Progenitor cell of endocrine pancreas (in vitro differentiated cells): ENCODE measurements around the gene RREB1. TPM values are rescaled to one million over a fixed set of nuclear protein-coding genes. Genes with fewer than 3 reads are reported as not detected.

ENCODE experiments used
- DNase-seq: peaks from one replicate; pipeline ENCODE4 v3.0.0; 2021; ENCODE audit warnings: low spot score; ENCODE audit not compliant: unreplicated experiment
- H3K27ac Mint-ChIP-seq: 2 replicates; pipeline ENCODE4 v1.8.0; 2021; ENCODE audit warnings: mild to moderate bottlenecking, moderate library complexity, mixed read lengths
- H3K27me3 Mint-ChIP-seq: 2 replicates; pipeline ENCODE4 v1.8.0; 2021; ENCODE audit warnings: mixed read lengths
- H3K36me3 Mint-ChIP-seq: 2 replicates; pipeline ENCODE4 v1.8.0; 2022; ENCODE audit warnings: mixed read lengths; ENCODE audit not compliant: insufficient read depth
- H3K4me1 Mint-ChIP-seq: 2 replicates; pipeline ENCODE4 v1.8.0; 2021; ENCODE audit warnings: low read depth, mixed read lengths
- H3K4me3 Mint-ChIP-seq: 2 replicates; pipeline ENCODE4 v1.8.0; 2021; ENCODE audit warnings: low read depth, mild to moderate bottlenecking, moderate library complexity, mixed read lengths
- H3K9me3 Mint-ChIP-seq: 2 replicates; pipeline ENCODE4 v1.8.0; 2021; ENCODE audit warnings: low read depth, mixed read lengths
- CTCF ChIP-seq: fragments of 200-600 bp; sonication (generic); IDR thresholded peaks from one replicate; pipeline ENCODE4 v1.5.0; 2021; ENCODE audit warnings: antibody characterized with exemption, mild to moderate bottlenecking; ENCODE audit not compliant: unreplicated experiment
- total RNA-seq: library from RNA; stranded (reverse); gene quantifications from 2 replicates; pipeline ENCODE4 v1.2.1, GENCODE V29; 2021

The RREB1 gene
- total RNA-seq, 1 donor from 2014 or later: 71.7 TPM

GRCh38 chr6:7228662-7229375 lies 121.1 kb downstream of the RREB1 start:
- no peak for TF ChIP-seq CTCF
- no peaks in the 10 kb centered on the region for H3K27me3 Mint-ChIP-seq
- H3K36me3 Mint-ChIP-seq: peaks cover 31% of the 10 kb centered on the region
- H3K4me1 Mint-ChIP-seq: no peaks in the 10 kb centered on the region
- no peak overlapping the region for H3K4me3 Mint-ChIP-seq
- H3K27ac Mint-ChIP-seq: no peak overlapping the region
- H3K9me3 Mint-ChIP-seq: no peaks in the 10 kb centered on the region
- DNase-seq: no peak

GRCh38 chr6:7229376-7230326 lies 121.9 kb downstream of the RREB1 start:
- no peaks in the 10 kb centered on the region for H3K9me3 Mint-ChIP-seq
- DNase-seq: no peak
- peaks cover 1% of the 10 kb centered on the region for H3K4me1 Mint-ChIP-seq
- no peak for TF ChIP-seq CTCF
- no peak overlapping the region for H3K4me3 Mint-ChIP-seq
- H3K27me3 Mint-ChIP-seq: no peaks in the 10 kb centered on the region
- H3K27ac Mint-ChIP-seq: no peak overlapping the region
- H3K36me3 Mint-ChIP-seq: peaks cover 32% of the 10 kb centered on the region

GRCh38 chr6:7230327-7230691 lies 122.5 kb downstream of the RREB1 start:
- H3K27ac Mint-ChIP-seq: no peak overlapping the region
- no peak overlapping the region for H3K4me3 Mint-ChIP-seq
- H3K36me3 Mint-ChIP-seq: peaks cover 33% of the 10 kb centered on the region
- no peaks in the 10 kb centered on the region for H3K9me3 Mint-ChIP-seq
- no peak for TF ChIP-seq CTCF
- no peaks in the 10 kb centered on the region for H3K27me3 Mint-ChIP-seq
- H3K4me1 Mint-ChIP-seq: peaks cover 7% of the 10 kb centered on the region
- no peak for DNase-seq

- DNase-seq: no peak
- Mint-ChIP-seq H3K9me3 (no peaks in the 10 kb centered on the region), H3K27ac (no peak overlapping the region), H3K4me1 (peaks cover 15% of the 10 kb centered on the region), H3K36me3 (peaks cover 32% of the 10 kb centered on the region), H3K27me3 (no peaks in the 10 kb centered on the region), H3K4me3 (no peak overlapping the region)
- TF ChIP-seq CTCF: no peak
Observed at GRCh38 chr6:7230956-7231713, 123.4 kb downstream of the RREB1 start.

GRCh38 chr6:7232351-7232750 lies 124.6 kb downstream of the RREB1 start:
- Mint-ChIP-seq H3K27me3 (no peaks in the 10 kb centered on the region), H3K9me3 (no peaks in the 10 kb centered on the region), H3K4me3 (no peak overlapping the region), H3K27ac (peak overlapping the region; percentile 37), H3K4me1 (peaks cover 21% of the 10 kb centered on the region), H3K36me3 (peaks cover 27% of the 10 kb centered on the region)
- no peak for DNase-seq
- TF ChIP-seq CTCF: no peak
